Esophagus muscularis mucosa (tissue), 4 donors: ENCODE results near the gene RBM19.

Source experiments
- CTCF ChIP-seq, 3 experiments: fragments of 200-600 bp in 2 of 3; fragments of 450-650 bp in 1 of 3; sonication (generic) in 2 of 3; IDR thresholded peaks; one replicate each; pipeline ENCODE4 v1.5.1; 2017 to 2019; ENCODE audit warnings: antibody characterized with exemption in 3 of 3, mild to moderate bottlenecking in 2 of 3, moderate library complexity in 1 of 3
- EP300 ChIP-seq: sonication (generic); formaldehyde crosslinking; IDR thresholded peaks from one replicate; pipeline ENCODE4 v1.6.1; 2017; ENCODE audit warnings: antibody characterized with exemption
- POLR2A ChIP-seq: fragments of 450-650 bp; IDR thresholded peaks from one replicate; pipeline ENCODE4 v1.6.1; 2017; ENCODE audit warnings: antibody characterized with exemption, moderate library complexity, mild to moderate bottlenecking, low read depth

GRCh38 chr12:113960030-113960429 is 6.1 kb downstream of the RBM19 start:
- no peak for TF ChIP-seq CTCF (IDR thresholded peaks at IDR 0.05)
- TF ChIP-seq POLR2A, result no peak
- TF ChIP-seq EP300, result no peak
